ENCODE measurements around the gene IL1R2. TPM values are rescaled to one million over a fixed set of nuclear protein-coding genes. Genes with fewer than 3 reads are reported as not detected.

IL1R2 gene
- total and polyA plus RNA-seq, 7 experiments from 2014 or later: 0.40 to 2.7 (median 1.3) TPM; not detected in 4

- DNase-seq (no peak), ATAC-seq (no peak)
- intact Hi-C loops (cut with micrococcal nuclease): no loop called here
- Mint-ChIP-seq H3K4me3 (peak overlapping the region in 3 of 10 donors; percentile 9 to 63 (median 30)), H3K27me3 (peaks cover 0 to 15% (median 10%) of the 10 kb centered on the region in 5 donors), H3K9me3 (no peaks in the 10 kb centered on the region), H3K4me1 (peaks cover 12 to 42% (median 27%) of the 10 kb centered on the region in 7 donors), H3K36me3 (no peaks in the 10 kb centered on the region), H3K27ac (peak overlapping the region in 6 of 9 donors; percentile 57 to 89 (median 74))
- Histone ChIP-seq H3K36me3 (ENCODE audit: control insufficient read depth in 2 of 3, insufficient read depth in 3 of 3, low read length in 3 of 3) (no peaks in the 10 kb centered on the region), H3K4me1 (ENCODE audit: control insufficient read depth in 2 of 2, insufficient read depth in 2 of 2, low read length in 2 of 2) (peaks cover 0 to 18% of the 10 kb centered on the region in 2 donors), H3K27me3 (ENCODE audit: control insufficient read depth in 2 of 2, insufficient read depth in 2 of 2, low read length in 2 of 2) (no peaks in the 10 kb centered on the region), H3K4me3 (ENCODE audit: low read length) (no peak overlapping the region), H3K27ac (ENCODE audit: low read depth, low read length) (no peak overlapping the region), H3K9me3 (ENCODE audit: control insufficient read depth in 2 of 3, low read length in 3 of 3) (no peaks in the 10 kb centered on the region)
- CTCF ChIA-PET: no interaction called here
- POLR2A ChIA-PET: no interaction called here
Observed at GRCh38 chr2:101986376-101986775, 5.4 kb upstream of the IL1R2 start.

- intact Hi-C loops (cut with micrococcal nuclease): no loop called here
- H3K27ac ChIP-seq (ENCODE audit: low read depth, low read length): no peak overlapping the region
- H3K4me3 Mint-ChIP-seq: peak overlapping the region; percentile 12 to 63 (median 48)
Observed at GRCh38 chr2:101986804-101987740, 4.7 kb upstream of the IL1R2 start.

GRCh38 chr2:101987832-101988231 is 3.9 kb upstream of the IL1R2 start:
- ChIA-PET CTCF (interaction anchor here (1.2 kb wide), 1 partner anchor 18 kb away, joined by 4 read pairs; no protein-coding TSS in a partner anchor), POLR2A (no interaction called here)
- peak overlapping the region in 5 of 10 donors; percentile 12 to 63 (median 40) for H3K4me3 Mint-ChIP-seq
- H3K27ac ChIP-seq (ENCODE audit: low read depth, low read length): no peak overlapping the region
- no peaks in the 10 kb centered on the region for H3K27me3 ChIP-seq (ENCODE audit: control insufficient read depth in 2 of 2, insufficient read depth in 2 of 2, low read length in 2 of 2)
- no peak overlapping the region for H3K4me3 ChIP-seq (ENCODE audit: low read length)
- intact Hi-C loops (cut with micrococcal nuclease): no loop called here
- H3K27ac Mint-ChIP-seq: peak overlapping the region in 4 of 9 donors; percentile 57 to 81 (median 74)
- peaks cover 0 to 18% of the 10 kb centered on the region in 2 donors for H3K4me1 ChIP-seq (ENCODE audit: control insufficient read depth in 2 of 2, insufficient read depth in 2 of 2, low read length in 2 of 2)
- H3K36me3 Mint-ChIP-seq: no peaks in the 10 kb centered on the region
- peaks cover 0 to 4% (median 0%) of the 10 kb centered on the region in 11 donors for H3K9me3 Mint-ChIP-seq
- H3K4me1 Mint-ChIP-seq: peaks cover 12 to 42% (median 27%) of the 10 kb centered on the region in 7 donors
- no peaks in the 10 kb centered on the region for H3K9me3 ChIP-seq (ENCODE audit: control insufficient read depth in 2 of 3, low read length in 3 of 3)
- ATAC-seq (no peak), DNase-seq (no peak)
- peaks cover 12 to 25% (median 18%) of the 10 kb centered on the region in 5 donors for H3K27me3 Mint-ChIP-seq
- no peaks in the 10 kb centered on the region for H3K36me3 ChIP-seq (ENCODE audit: control insufficient read depth in 2 of 3, insufficient read depth in 3 of 3, low read length in 3 of 3)

More at GRCh38 chr2:101986804-101987740, 4.7 kb upstream of the IL1R2 start:
- H3K9me3 Mint-ChIP-seq: peaks cover 0 to 2% (median 0%) of the 10 kb centered on the region in 11 donors
- DNase-seq (peak in 6 of 9 donors; percentile 51 to 71 (median 58)), ATAC-seq (peak; percentile 65)
- peaks cover 12 to 41% (median 27%) of the 10 kb centered on the region in 7 donors for H3K4me1 Mint-ChIP-seq
- H3K27me3 Mint-ChIP-seq: peaks cover 6 to 19% (median 14%) of the 10 kb centered on the region in 5 donors
- H3K36me3 Mint-ChIP-seq: no peaks in the 10 kb centered on the region
- Histone ChIP-seq H3K4me1 (ENCODE audit: control insufficient read depth in 2 of 2, insufficient read depth in 2 of 2, low read length in 2 of 2) (peaks cover 0 to 18% of the 10 kb centered on the region in 2 donors), H3K4me3 (ENCODE audit: low read length) (no peak overlapping the region), H3K9me3 (ENCODE audit: control insufficient read depth in 2 of 3, low read length in 3 of 3) (no peaks in the 10 kb centered on the region), H3K27me3 (ENCODE audit: control insufficient read depth in 2 of 2, insufficient read depth in 2 of 2, low read length in 2 of 2) (no peaks in the 10 kb centered on the region), H3K36me3 (ENCODE audit: control insufficient read depth in 2 of 3, insufficient read depth in 3 of 3, low read length in 3 of 3) (no peaks in the 10 kb centered on the region)
- POLR2A ChIA-PET: no interaction called here
- CTCF ChIA-PET: interaction anchor here (1.2 kb wide), 1 partner anchor 19 kb away, joined by 4 read pairs; no protein-coding TSS in a partner anchor
- peak overlapping the region; percentile 57 to 89 (median 80) for H3K27ac Mint-ChIP-seq

- Mint-ChIP-seq H3K4me3 (no peak overlapping the region), H3K9me3 (peaks cover 0 to 4% (median 0%) of the 10 kb centered on the region in 11 donors), H3K27ac (peak overlapping the region in 2 of 9 donors; percentile 35 to 70), H3K36me3 (no peaks in the 10 kb centered on the region), H3K27me3 (peaks cover 13 to 30% (median 20%) of the 10 kb centered on the region in 5 donors), H3K4me1 (peaks cover 12 to 42% (median 27%) of the 10 kb centered on the region in 7 donors)
- Histone ChIP-seq H3K4me3 (ENCODE audit: low read length) (no peak overlapping the region), H3K27me3 (ENCODE audit: control insufficient read depth in 2 of 2, insufficient read depth in 2 of 2, low read length in 2 of 2) (no peaks in the 10 kb centered on the region), H3K9me3 (ENCODE audit: control insufficient read depth in 2 of 3, low read length in 3 of 3) (no peaks in the 10 kb centered on the region), H3K36me3 (ENCODE audit: control insufficient read depth in 2 of 3, insufficient read depth in 3 of 3, low read length in 3 of 3) (no peaks in the 10 kb centered on the region), H3K4me1 (ENCODE audit: control insufficient read depth in 2 of 2, insufficient read depth in 2 of 2, low read length in 2 of 2) (peaks cover 0 to 18% of the 10 kb centered on the region in 2 donors), H3K27ac (ENCODE audit: low read depth, low read length) (no peak overlapping the region)
- intact Hi-C loops (cut with micrococcal nuclease): no loop called here
- no peak for DNase-seq
- ATAC-seq: no peak
- CTCF ChIA-PET: no interaction called here
- POLR2A ChIA-PET: no interaction called here
Observed at GRCh38 chr2:101988541-101988940, 3.2 kb upstream of the IL1R2 start.

GRCh38 chr2:101989740-101990460 is 1.9 kb upstream of the IL1R2 start:
- POLR2A ChIA-PET: no interaction called here
- H3K27me3 Mint-ChIP-seq: peaks cover 16 to 37% (median 22%) of the 10 kb centered on the region in 5 donors

GRCh38 chr2:101993772-101994171 is 2.0 kb downstream of the IL1R2 start:
- H3K4me1 Mint-ChIP-seq: peaks cover 0 to 10% (median 0%) of the 10 kb centered on the region in 7 donors
- H3K4me3 Mint-ChIP-seq: no peak overlapping the region
- H3K27me3 ChIP-seq (ENCODE audit: control insufficient read depth in 2 of 2, insufficient read depth in 2 of 2, low read length in 2 of 2): no peaks in the 10 kb centered on the region
- H3K36me3 Mint-ChIP-seq: no peaks in the 10 kb centered on the region
- H3K4me1 ChIP-seq (ENCODE audit: control insufficient read depth in 2 of 2, insufficient read depth in 2 of 2, low read length in 2 of 2): no peaks in the 10 kb centered on the region
- intact Hi-C loops (cut with micrococcal nuclease): no loop called here
- CTCF ChIA-PET: no interaction called here
- H3K4me3 ChIP-seq (ENCODE audit: low read length): no peak overlapping the region
- DNase-seq (no peak), ATAC-seq (no peak)
- POLR2A ChIA-PET: no interaction called here
- H3K36me3 ChIP-seq (ENCODE audit: control insufficient read depth in 2 of 3, insufficient read depth in 3 of 3, low read length in 3 of 3): no peaks in the 10 kb centered on the region
- H3K9me3 Mint-ChIP-seq: peaks cover 0 to 4% (median 0%) of the 10 kb centered on the region in 11 donors
- peak overlapping the region in 2 of 9 donors; percentile 1 to 21 for H3K27ac Mint-ChIP-seq
- H3K27ac ChIP-seq (ENCODE audit: low read depth, low read length): no peak overlapping the region
- no peaks in the 10 kb centered on the region for H3K9me3 ChIP-seq (ENCODE audit: control insufficient read depth in 2 of 3, low read length in 3 of 3)
- peaks cover 14 to 49% (median 22%) of the 10 kb centered on the region in 5 donors for H3K27me3 Mint-ChIP-seq

More at GRCh38 chr2:101989740-101990460, 1.9 kb upstream of the IL1R2 start:
- H3K9me3 Mint-ChIP-seq: peaks cover 0 to 4% (median 0%) of the 10 kb centered on the region in 11 donors
- no peaks in the 10 kb centered on the region for H3K36me3 ChIP-seq (ENCODE audit: control insufficient read depth in 2 of 3, insufficient read depth in 3 of 3, low read length in 3 of 3)
- H3K4me1 Mint-ChIP-seq: peaks cover 12 to 42% (median 27%) of the 10 kb centered on the region in 7 donors
- H3K27ac Mint-ChIP-seq: peak overlapping the region in 2 of 9 donors; percentile 23 to 68
- no peak overlapping the region for H3K27ac ChIP-seq (ENCODE audit: low read depth, low read length)
- DNase-seq (no peak), ATAC-seq (no peak)
- H3K27me3 ChIP-seq (ENCODE audit: control insufficient read depth in 2 of 2, insufficient read depth in 2 of 2, low read length in 2 of 2): no peaks in the 10 kb centered on the region
- no peaks in the 10 kb centered on the region for H3K36me3 Mint-ChIP-seq
- no peak overlapping the region for H3K4me3 Mint-ChIP-seq
- H3K4me1 ChIP-seq (ENCODE audit: control insufficient read depth in 2 of 2, insufficient read depth in 2 of 2, low read length in 2 of 2): peaks cover 0 to 18% of the 10 kb centered on the region in 2 donors
- intact Hi-C loops (cut with micrococcal nuclease): no loop called here
- no peak overlapping the region for H3K4me3 ChIP-seq (ENCODE audit: low read length)
- CTCF ChIA-PET: no interaction called here
- H3K9me3 ChIP-seq (ENCODE audit: control insufficient read depth in 2 of 3, low read length in 3 of 3): no peaks in the 10 kb centered on the region
